Central memory CD4-positive, alpha-beta T cell (primary cell): Measurements from ENCODE around the gene GRM8.
"Not testable (repeated sequence)": the region's sequence is repeated elsewhere in the genome, so short reads cannot be mapped to it uniquely, and the experiment has no call there.

ENCODE experiments used
- DNase-seq: peaks from one replicate; pipeline ENCODE4 v3.0.0; 2022

The GRM8 gene

GRCh38 chr7:126702242-126703016, 550.3 kb downstream of the GRM8 start:
- no peak for DNase-seq

DNA sequence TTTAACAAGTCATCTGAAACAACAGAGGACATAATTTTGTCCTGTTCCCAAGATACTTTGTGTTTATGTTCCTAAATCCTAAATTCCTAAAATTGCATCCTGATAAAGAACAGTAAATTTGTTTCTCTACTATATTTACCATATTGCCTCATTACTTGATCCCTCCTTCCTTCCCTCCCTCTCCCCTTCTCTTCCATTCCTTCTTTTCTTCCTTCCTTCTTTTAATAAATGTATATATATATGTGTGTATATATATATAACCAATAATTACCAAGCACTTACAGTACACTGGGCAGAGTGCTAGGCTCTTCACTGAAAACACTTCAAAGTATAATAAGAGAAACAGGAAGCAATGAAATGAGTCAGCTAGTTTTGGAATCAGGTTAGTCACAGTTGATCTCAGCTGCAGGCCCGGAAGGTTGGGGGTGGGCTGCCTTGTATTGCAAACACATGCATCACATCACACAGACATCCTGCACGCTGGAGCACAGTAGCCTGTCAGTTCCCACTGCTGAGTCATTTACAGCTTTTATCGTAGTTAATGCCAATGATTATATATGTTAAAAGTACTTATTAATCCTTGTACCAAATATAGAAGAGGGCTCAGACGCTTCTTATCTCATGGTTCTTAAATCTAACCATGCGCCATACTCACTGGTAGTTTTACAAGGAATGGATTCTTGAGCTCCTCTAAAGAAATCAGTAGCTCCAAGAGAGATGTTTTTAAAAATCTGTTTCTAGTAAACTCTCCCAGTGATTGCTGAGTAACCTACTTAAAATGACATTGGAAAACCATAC, 551.7 kb downstream of the GRM8 start:
- DNase-seq = peak; percentile 14

DNA sequence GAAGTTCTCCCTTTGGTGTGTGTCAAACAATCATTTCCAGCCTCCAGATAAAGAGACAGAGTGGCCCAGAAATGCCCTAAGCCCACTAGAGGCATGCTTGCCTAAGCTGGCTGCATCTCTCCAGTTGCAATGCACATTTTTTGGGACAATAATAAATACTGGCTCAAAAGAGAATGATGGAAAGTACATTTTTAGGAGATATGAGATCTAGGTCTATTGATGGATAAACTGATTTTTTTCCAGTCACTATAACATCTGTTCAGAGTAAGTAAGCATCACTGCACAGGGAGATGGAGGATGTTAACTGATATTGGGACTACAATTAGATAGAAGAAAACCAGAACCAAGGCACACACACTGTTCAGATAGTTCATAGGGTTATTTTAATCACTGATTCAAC, 553.0 kb downstream of the GRM8 start:
- no peak for DNase-seq

DNA sequence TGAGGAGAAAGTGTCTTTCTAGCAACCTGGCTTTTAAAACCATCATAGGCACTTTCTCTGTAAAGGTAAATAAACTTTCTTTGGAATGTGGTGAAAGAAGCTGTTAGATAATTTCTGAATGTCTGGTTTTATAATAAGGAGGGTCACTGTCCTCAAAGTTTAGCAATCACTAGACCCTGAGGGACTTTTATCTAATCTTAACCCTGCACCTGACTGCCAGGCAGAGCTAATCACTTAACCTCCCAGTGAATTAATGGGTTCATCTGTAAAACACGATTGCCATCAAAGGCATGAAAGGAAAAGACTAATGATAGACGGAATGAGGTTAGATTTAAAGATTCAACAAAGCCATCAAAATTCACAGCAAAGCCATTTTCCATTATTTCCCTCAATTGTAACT, 553.8 kb downstream of the GRM8 start:
- DNase-seq = no peak

- DNase-seq = no peak
Observed at GRCh38 chr7:126698446-126698845, 554.3 kb downstream of the GRM8 start.

- no peak for DNase-seq
Observed at GRCh38 chr7:126696256-126697038, 556.3 kb downstream of the GRM8 start.

DNA sequence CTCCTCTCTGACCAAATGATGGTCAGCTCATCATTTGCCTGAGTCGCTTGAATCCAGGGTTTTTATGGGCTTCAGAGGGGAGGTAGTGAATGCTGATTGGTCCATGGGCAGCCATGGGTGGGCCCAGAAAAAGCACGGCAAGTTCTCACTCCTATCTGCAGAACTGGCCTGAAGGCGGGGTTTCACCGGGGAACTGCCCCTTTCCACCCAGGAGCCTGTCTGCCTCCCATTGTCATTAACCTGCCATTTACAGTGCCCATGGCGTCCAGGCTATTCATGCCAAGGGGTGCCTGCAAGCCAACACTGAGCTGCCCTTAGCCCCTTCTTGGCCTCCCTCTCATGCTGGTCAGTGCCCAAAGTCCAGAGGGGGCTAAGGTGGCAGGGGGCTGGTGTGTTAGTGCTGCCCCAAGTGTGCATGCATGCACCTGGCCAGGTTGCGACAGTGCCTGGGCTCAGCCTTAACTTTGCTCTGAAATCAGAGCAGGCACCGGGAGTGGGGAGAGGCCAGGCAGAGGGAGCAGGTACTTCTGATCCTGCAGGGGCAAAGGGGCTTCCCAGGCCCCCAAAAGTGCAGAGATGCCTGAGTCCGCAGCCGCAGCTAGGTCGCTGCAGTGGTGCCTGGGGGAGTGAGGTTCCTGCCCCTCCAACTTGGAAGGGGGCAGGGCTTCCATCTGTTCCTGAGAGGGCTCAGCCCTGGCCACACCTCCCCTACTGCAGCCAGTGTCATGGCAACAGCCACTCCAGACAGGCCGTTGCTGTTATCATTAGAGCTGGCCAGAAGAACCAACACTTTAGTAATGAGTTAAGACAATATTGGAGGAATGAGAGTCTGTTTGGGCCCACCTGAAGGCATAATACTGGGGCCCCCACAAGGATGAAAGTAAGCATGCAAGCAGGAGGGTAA, 561.6 kb downstream of the GRM8 start:
- no peak for DNase-seq

DNA sequence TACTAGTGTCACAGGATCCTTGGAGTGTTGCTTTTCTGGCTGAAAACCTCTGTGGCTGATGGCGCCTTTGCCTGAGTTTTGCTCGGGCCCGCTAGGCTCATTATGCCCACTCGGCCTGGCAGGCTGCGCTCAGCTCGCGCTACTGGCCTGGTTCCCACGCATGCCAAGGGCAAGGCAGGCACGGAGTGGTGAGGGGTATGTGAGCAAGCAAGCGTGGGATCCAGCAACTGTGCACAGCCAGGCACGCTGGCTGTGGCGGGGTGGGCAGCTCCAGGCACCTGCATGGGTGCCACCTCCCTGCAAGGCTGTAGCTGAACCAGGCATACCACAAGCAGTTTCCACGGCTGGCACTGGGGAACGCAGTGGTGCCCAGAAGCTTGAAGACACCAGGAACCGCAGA, 562.6 kb downstream of the GRM8 start:
- no peak for DNase-seq

GRCh38 chr7:126689037-126689436, 563.7 kb downstream of the GRM8 start:
- no peak for DNase-seq

GRCh38 chr7:126686474-126686873, 566.3 kb downstream of the GRM8 start:
- no peak for DNase-seq

DNA sequence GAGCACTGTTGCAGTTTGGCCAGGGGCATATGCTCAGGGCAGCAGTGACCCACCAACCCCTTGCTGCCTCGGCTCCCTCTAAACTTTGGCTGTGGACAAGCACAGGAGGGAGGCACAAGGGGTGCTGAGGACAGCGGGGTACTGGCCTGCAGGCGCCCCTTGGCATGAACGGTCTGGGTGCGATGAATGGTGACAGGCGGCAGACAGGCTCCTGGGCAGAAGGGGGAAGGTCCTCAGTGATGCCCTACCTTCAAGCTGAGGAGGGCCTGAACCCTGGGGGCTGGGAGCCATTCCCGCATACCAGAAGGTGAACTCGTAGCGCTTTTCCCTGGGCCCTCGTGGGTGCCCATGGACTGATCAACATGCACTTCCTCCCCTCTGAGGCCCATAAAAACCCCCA, 567.1 kb downstream of the GRM8 start:
- no peak for DNase-seq

GRCh38 chr7:126685018-126685573, 567.6 kb downstream of the GRM8 start:
- no peak for DNase-seq

DNA sequence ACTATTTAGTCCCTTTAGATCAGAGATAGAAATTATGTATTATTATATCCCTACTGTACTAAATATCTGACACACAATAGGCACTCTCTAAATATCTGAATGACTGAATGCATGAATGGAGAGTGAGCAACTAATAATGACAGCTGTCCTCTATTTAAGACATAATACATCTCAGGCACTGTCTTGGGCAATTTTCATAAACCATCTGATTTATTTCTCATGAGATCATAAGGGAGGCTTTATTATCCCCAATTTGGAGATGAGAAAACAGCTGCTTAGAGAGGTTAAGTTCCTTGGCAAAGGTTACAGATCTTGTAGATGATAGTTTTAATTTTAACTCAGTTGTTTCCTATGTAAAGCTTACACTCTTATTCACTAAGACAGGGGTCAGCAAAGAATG, 570.6 kb downstream of the GRM8 start:
- no peak for DNase-seq

GRCh38 chr7:126668762-126669161, 584.0 kb downstream of the GRM8 start:
- not testable (repeated sequence) for DNase-seq

DNA sequence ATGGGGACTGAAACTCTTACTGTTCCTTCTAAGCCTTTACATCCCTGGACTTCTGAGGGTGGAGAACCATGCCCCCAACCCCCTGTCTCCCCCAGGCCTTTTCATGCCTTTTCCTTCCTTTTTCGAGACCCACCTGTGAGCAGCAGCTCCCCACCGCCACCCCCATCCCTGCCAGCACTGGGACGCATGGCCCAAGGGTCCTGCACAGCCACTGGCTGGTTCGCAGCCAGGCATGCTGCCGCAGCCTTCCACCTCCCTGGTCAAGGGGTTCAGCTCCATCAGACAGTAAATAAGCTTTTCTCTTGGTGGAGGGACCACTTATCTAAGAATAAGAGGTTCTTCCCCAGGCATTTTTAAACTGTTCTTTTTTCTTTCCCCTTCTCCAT, 584.4 kb downstream of the GRM8 start:
- DNase-seq = no peak

- DNase-seq = no peak
Observed at GRCh38 chr7:126667742-126668366, 584.9 kb downstream of the GRM8 start.

DNA sequence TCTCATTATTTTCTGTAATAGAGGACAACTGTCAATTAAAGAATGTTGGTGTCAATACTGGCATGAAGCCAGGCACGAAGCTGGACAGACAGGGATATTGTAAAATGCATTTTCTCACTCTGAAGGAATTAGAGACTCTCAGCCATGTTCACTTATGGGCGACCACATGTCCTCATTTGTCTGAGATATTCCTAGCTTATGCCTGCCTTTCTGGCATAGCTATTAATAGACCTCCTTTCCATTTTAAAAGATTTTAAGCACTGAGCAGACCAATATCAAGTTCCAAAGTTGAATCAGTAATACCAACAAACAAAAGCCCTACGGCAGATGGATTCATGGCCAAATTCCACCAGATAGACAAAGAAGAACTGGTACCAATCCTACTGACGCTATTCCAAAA, 589.9 kb downstream of the GRM8 start:
- DNase-seq = no peak

DNA sequence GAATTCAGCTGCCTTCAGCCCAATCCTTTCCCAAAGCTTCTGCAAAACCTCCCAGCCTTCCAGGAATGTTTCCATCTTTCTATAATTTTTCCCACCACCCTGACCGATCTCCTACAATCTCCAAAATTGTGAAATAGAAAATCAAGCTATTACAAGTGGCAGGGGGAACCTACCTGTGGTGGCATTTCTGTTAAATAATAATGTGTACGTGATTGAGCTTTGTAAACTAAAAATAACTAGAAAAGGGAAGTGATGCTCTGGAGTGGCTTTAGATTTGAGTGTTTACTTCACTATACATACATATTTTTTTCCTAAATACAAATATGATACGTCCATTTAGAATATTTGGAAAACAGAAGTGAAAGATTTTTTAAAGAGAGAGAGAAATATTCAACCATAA, 593.6 kb downstream of the GRM8 start:
- no peak for DNase-seq

- DNase-seq = no peak
Observed at GRCh38 chr7:126658684-126659083, 594.1 kb downstream of the GRM8 start.

DNA sequence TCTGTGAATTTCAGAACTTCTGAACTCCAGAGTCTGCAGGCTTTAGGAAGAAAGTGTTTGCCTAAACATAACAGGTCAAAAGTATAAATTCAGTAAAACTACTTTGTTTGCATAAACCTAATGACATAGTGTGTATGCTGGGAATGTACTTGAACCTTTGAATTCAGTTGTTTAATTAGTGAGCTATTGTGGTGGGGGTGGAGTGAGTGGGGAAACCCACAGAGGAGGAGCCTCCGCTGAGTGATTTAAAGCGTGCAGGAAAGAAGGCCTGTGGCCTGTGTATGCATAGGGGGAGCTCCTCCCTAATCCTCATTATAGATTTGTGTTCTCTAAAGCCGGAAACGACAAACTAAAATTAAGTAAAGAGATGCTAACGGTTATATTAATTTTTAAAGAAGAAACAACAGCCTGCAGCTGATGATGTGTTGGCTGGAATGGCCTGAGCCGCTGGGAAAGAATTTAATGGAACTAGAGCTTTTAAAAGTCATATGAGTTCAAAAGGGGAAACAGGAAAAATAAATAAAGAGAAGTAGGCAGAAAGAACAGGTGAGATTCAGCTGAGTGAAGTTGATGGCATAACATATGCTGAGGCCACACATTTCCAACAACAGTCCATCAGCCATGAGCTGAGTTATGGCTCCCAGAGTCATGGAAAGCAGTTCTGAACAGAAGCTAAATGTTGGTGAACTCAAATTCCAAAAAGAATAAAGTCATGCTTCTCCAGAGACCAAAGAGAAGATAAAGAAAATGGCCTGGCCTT, 595.0 kb downstream of the GRM8 start:
- no peak for DNase-seq

DNA sequence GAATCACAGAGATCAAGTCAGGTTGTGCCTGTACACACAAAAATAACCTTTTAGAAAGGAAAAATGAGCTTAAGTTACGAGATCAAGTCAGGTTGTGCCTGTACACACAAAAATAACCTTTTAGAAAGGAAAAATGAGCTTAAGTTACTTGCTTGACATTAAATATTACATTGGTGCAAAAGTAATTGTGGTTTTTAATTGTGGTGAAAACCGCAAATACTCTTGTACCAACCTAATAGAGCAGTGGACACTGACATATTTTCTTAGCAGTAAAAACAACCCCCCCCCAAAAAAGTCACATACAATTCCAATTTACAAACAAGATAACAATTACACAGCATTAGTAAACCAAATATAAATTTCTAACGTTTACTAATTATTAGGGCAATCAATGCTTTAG, 595.6 kb downstream of the GRM8 start:
- no peak for DNase-seq
